Colonic mucosa (tissue), 4 donors: Measurements from ENCODE around the gene MYOZ1. TPM values are rescaled to one million over a fixed set of nuclear protein-coding genes. Genes with fewer than 3 reads are reported as not detected.

ENCODE experiments used
- DNase-seq: peaks from one replicate; pipeline ENCODE4 v3.0.0-alpha.2; 2020
- H3K27ac ChIP-seq: fragments of 200-600 bp; one replicate; pipeline ENCODE4 v1.8.0; 2021
- H3K27me3 ChIP-seq: fragments of 200-600 bp; one replicate; pipeline ENCODE4 v1.8.0; 2021
- H3K36me3 ChIP-seq: fragments of 200-600 bp; one replicate; pipeline ENCODE4 v1.8.0; 2021
- H3K4me1 ChIP-seq: fragments of 200-600 bp; one replicate; pipeline ENCODE4 v1.8.0; 2021; ENCODE audit warnings: mild to moderate bottlenecking
- H3K4me3 ChIP-seq: fragments of 200-600 bp; one replicate; pipeline ENCODE4 v1.8.0; 2021
- H3K9ac ChIP-seq, 2 donors: one replicate each; pipeline ENCODE4 v1.7.0; 2013; ENCODE audit warnings: control low read depth in 2 of 2, low read depth in 2 of 2, low read length in 2 of 2
- H3K9me3 ChIP-seq: fragments of 200-600 bp; one replicate; pipeline ENCODE4 v1.8.0; 2021
- CTCF ChIP-seq: fragments of 200-600 bp; IDR thresholded peaks from one replicate; pipeline ENCODE4 v1.8.0; 2022; ENCODE audit warnings: antibody characterized with exemption, mild to moderate bottlenecking
- intact Hi-C: fragments of 100-400 bp; cut with DNase I; formaldehyde crosslinking; loops from one replicate; pipeline ENCODE4 v1.14.1; 2022
- total RNA-seq, 2 donors: library from RNA; stranded (reverse); fragmentation: NEBNext Ultra II Directional in 1 of 2; extraction: Animal tissue kit (Norgen Biotek cat#: 25700) in 1 of 2; gene quantifications; one replicate each; pipeline ENCODE4 v1.2.1, GENCODE V29; 2021
- donor health status: healthy.
- donor health status: DM: no; HTN: no; CAD: no.
- donor health status: DM: no; HTN: no; CAD: no.

The MYOZ1 gene
- total RNA-seq, 2 donors from 2014 or later, result not detected

GRCh38 chr10:73609116-73609515 is 32.2 kb downstream of the MYOZ1 start:
- no peak for TF ChIP-seq CTCF
- Histone ChIP-seq H3K9ac (no peak overlapping the region), H3K27me3 (no peaks in the 10 kb centered on the region), H3K4me3 (no peak overlapping the region), H3K9me3 (no peaks in the 10 kb centered on the region), H3K27ac (no peak overlapping the region), H3K36me3 (no peaks in the 10 kb centered on the region), H3K4me1 (no peaks in the 10 kb centered on the region)
- intact Hi-C loops, result no loop called here
- DNase-seq, result no peak

- Histone ChIP-seq H3K4me1 (no peaks in the 10 kb centered on the region), H3K9me3 (no peaks in the 10 kb centered on the region), H3K9ac (peak overlapping the region; percentile 24 to 46), H3K36me3 (no peaks in the 10 kb centered on the region), H3K4me3 (no peak overlapping the region), H3K27ac (peak overlapping the region; percentile 75), H3K27me3 (no peaks in the 10 kb centered on the region)
- intact Hi-C loops, result no loop called here
- DNase-seq, result peak; percentile 88
- no peak for TF ChIP-seq CTCF
Measured at GRCh38 chr10:73601486-73601921, 39.8 kb downstream of the MYOZ1 start.

- Histone ChIP-seq H3K9ac (no peak overlapping the region), H3K9me3 (no peaks in the 10 kb centered on the region), H3K27ac (no peak overlapping the region), H3K4me1 (no peaks in the 10 kb centered on the region), H3K4me3 (no peak overlapping the region), H3K27me3 (no peaks in the 10 kb centered on the region), H3K36me3 (no peaks in the 10 kb centered on the region)
- intact Hi-C loops, result no loop called here
- TF ChIP-seq CTCF, result no peak
- no peak for DNase-seq
Measured at GRCh38 chr10:73597346-73597745, 43.9 kb downstream of the MYOZ1 start.

GRCh38 chr10:73593812-73594211 is 47.5 kb downstream of the MYOZ1 start:
- DNase-seq, result no peak
- no peak overlapping the region for H3K27ac ChIP-seq
- no peaks in the 10 kb centered on the region for H3K27me3 ChIP-seq
- H3K9me3 ChIP-seq, result no peaks in the 10 kb centered on the region
- TF ChIP-seq CTCF, result no peak
- H3K4me1 ChIP-seq, result peaks cover 4% of the 10 kb centered on the region
- no peak overlapping the region for H3K9ac ChIP-seq
- H3K36me3 ChIP-seq, result no peaks in the 10 kb centered on the region
- intact Hi-C loops, result no loop called here
- H3K4me3 ChIP-seq, result no peak overlapping the region

- no peak for DNase-seq
- no peak overlapping the region for H3K4me3 ChIP-seq
- no peaks in the 10 kb centered on the region for H3K27me3 ChIP-seq
- peak overlapping the region; percentile 77 for H3K27ac ChIP-seq
- H3K9me3 ChIP-seq, result no peaks in the 10 kb centered on the region
- peak overlapping the region in 1 of 2 donors; percentile 36 for H3K9ac ChIP-seq
- intact Hi-C loops, result no loop called here
- TF ChIP-seq CTCF, result no peak
- no peaks in the 10 kb centered on the region for H3K36me3 ChIP-seq
- H3K4me1 ChIP-seq, result peaks cover 4% of the 10 kb centered on the region
Measured at GRCh38 chr10:73593110-73593509, 48.2 kb downstream of the MYOZ1 start.
